Mesodermal cell (in vitro differentiated cells): ENCODE results near the gene COA3.
A peak's percentile ranks its signal among the peaks of the same experiment; 100 is the strongest.

Experiments
- H3K27ac ChIP-seq: 2 replicates; pipeline ENCODE4 v1.7.0; 2013; ENCODE audit warnings: mild to moderate bottlenecking, low read depth, low read length, moderate library complexity; ENCODE audit not compliant: severe bottlenecking
- H3K36me3 ChIP-seq: 2 replicates; pipeline ENCODE4 v1.7.1; 2013; ENCODE audit warnings: mild to moderate bottlenecking, low read length, moderate library complexity; ENCODE audit not compliant: control insufficient read depth, insufficient read depth
- H3K4me1 ChIP-seq: one replicate; pipeline ENCODE4 v1.7.1; 2013; ENCODE audit warnings: mild to moderate bottlenecking, low read length; ENCODE audit not compliant: insufficient read depth, control insufficient read depth, poor library complexity, severe bottlenecking
- H3K4me3 ChIP-seq: 2 replicates; pipeline ENCODE4 v1.7.0; 2013; ENCODE audit warnings: low read length, control low read depth, mild to moderate bottlenecking; ENCODE audit not compliant: insufficient read depth, poor library complexity, severe bottlenecking; ENCODE audit errors: extremely low read depth
- H3K9me3 ChIP-seq: 2 replicates; pipeline ENCODE4 v1.7.1; 2013; ENCODE audit warnings: mild to moderate bottlenecking, low read length, moderate library complexity; ENCODE audit not compliant: control insufficient read depth
- WGBS, 2 experiments: methylation state at CpG; one replicate each; pipeline ENCODE4 v1.1.5; 2013; ENCODE audit warnings: missing lambda C conversion rate in 2 of 2; ENCODE audit not compliant: insufficient coverage in 2 of 2; 5-methylcytosine and 5-hydroxymethylcytosine counted together

Gene COA3

DNA sequence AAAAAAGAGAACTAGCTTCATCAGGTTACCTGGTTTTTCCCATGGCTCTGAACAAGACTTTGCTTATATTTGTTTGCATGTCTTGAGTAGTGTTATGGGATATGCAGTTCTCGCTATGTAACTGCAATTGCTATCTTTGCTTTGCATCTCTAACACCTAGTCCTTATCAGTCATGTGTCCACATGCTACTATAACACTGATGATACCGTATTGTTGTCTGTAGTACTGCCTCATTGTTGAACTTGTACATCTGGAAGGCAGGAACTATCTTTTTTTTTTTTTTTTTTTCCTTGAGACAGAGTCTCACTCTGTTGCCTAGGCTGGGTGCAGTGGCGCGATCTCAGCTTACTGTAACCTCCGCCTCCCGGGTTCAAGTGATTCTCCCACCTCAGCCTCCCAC lies 37.2 kb upstream of the COA3 start:
- 92% methylated on average over 4 to 5 of the region's 6 CpGs for WGBS, 2 experiments
- Histone ChIP-seq H3K4me3 (no peak overlapping the region), H3K36me3 (peaks cover 62% of the 10 kb centered on the region), H3K4me1 (peaks cover 3% of the 10 kb centered on the region), H3K27ac (no peak overlapping the region), H3K9me3 (no peaks in the 10 kb centered on the region)

DNA sequence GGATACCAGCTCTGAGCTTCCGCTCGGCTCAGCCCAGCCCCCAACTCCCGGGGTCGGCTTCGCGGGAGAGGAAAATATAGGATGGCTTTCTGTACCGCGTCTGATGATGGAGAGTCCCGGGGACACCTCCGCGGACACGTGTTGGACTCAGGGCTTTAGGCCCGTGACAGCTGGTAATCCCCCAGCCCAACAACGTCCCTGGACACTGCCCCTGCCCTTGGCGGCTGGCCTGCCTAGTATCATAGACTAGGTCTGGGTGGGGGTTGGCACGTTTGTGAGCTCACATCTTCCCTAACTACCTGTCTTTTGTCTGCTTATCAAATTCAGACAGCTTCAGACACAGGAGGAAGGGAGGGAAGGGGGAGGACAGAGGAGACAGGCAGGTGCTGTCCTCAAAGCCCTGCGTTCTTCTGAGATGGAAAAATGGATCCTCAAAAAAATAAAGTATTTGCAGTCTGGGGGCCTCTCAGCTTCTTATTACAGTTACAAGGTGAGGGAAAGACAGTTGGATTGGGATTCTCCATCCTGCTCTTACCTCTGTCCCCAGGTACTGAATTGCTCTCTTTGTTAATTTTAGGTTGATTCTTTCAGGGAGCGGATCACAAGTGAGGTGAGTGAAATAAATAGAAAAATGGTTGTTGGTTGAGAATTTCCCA lies 35.4 kb upstream of the COA3 start:
- peaks cover 3% of the 10 kb centered on the region for H3K4me1 ChIP-seq
- H3K9me3 ChIP-seq = no peaks in the 10 kb centered on the region
- 1 to 15% methylated on average over 9 to 16 of the region's 18 CpGs for WGBS, 2 experiments
- peak overlapping the region; percentile 97 for H3K4me3 ChIP-seq
- H3K27ac ChIP-seq = peak overlapping the region; percentile 85
- H3K36me3 ChIP-seq = peaks cover 44% of the 10 kb centered on the region

- H3K4me1 ChIP-seq = peaks cover 3% of the 10 kb centered on the region
- H3K4me3 ChIP-seq = peak within 1 kb of the TSS; percentile 97
- H3K36me3 ChIP-seq = peaks cover 37% of the 10 kb centered on the region
- 1% methylated on average over 54 to 65 of the region's 71 CpGs for WGBS, 2 experiments
- no peaks in the 10 kb centered on the region for H3K9me3 ChIP-seq
- H3K27ac ChIP-seq = peak within 1 kb of the TSS; percentile 85
These were observed 34.6 kb upstream of the COA3 start, which contains the start of gene PSME3 for GRCh38 chr17:42832934-42833766. PSME3 (plus strand) TSS chr17:42833397; CDS start chr17:42833632, 235 bp downstream.

DNA sequence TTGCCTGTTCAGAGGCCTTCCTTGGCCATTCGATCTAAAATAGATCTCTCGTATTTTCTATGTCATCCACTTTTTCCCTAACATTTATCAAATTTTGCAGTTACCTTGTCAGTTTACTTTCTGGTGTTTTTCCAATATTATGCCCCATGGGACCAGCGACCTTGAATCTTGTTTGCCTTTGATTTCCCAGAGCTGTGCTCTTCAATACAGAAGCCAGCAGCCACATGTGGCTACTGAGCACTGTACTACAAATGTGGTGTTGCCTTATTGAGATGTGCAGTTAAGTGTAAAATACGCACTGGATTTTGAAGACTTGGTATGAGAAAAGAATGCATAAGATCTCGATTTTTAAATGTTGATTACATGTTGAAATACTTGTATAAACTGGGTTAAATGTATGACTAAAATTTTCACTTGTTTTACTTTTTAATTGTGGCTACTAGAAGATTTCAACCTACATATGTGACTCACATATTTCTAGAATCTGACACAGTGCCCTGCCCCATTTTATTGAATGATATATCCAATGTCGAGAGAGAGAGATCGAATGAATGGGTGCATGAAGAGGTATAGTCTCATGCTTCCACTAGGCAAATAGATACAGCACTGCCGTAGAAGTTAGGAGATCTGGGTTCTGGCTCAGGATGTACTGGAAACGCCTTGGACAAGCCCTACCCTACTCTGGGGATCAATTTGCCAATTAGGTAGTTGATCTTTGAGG lies 33.9 kb upstream of the COA3 start:
- Histone ChIP-seq H3K4me1 (peaks cover 3% of the 10 kb centered on the region), H3K4me3 (peak overlapping the region; percentile 97), H3K9me3 (no peaks in the 10 kb centered on the region), H3K36me3 (peaks cover 29% of the 10 kb centered on the region), H3K27ac (peak overlapping the region; percentile 85)
- 65 to 70% methylated on average over 7 of the region's 9 CpGs for WGBS, 2 experiments

DNA sequence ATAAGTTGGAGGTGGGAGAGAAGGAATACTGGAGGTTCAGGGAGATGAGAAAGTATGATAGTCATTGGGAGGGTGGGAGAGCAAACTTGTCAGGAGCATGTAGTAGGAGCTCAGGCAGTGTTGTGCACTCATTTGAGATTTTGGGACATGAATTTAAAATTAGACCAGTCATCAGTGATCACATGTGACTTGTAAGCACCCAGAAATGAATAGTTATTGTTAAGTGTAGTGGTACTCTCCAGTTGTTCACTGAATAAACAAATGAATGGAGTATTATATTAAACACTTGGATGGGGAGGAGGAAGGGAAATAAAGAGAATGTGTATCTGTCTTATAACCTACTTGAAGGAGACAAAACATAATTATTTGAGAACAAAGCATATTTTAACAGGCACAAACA lies 32.5 kb upstream of the COA3 start:
- Histone ChIP-seq H3K36me3 (peaks cover 16% of the 10 kb centered on the region), H3K9me3 (no peaks in the 10 kb centered on the region), H3K4me3 (no peak overlapping the region), H3K27ac (no peak overlapping the region), H3K4me1 (peaks cover 3% of the 10 kb centered on the region)

DNA sequence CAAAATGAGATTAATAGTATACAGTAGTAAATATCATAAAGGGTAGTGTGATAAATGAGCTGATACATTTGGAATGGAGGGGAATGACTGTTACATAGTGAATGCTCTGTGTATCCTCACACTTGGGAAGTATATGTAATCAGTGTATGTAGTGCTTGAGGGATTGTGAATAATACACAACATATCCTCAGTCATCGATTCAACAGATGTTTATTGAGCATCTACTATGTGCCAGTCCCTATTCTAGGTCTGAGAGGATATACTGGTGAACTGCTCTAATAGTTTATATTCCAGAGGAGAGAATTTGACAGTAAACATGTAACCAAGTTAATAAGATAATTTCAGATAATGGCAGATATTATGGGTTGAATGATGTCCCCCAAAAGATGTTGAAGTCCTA lies 29.0 kb upstream of the COA3 start:
- Histone ChIP-seq H3K27ac (no peak overlapping the region), H3K4me3 (no peak overlapping the region), H3K4me1 (peaks cover 7% of the 10 kb centered on the region), H3K9me3 (no peaks in the 10 kb centered on the region), H3K36me3 (peaks cover 3% of the 10 kb centered on the region)
- WGBS, 2 experiments = no CpG with 5 or more reads among the region's 1 CpG

DNA sequence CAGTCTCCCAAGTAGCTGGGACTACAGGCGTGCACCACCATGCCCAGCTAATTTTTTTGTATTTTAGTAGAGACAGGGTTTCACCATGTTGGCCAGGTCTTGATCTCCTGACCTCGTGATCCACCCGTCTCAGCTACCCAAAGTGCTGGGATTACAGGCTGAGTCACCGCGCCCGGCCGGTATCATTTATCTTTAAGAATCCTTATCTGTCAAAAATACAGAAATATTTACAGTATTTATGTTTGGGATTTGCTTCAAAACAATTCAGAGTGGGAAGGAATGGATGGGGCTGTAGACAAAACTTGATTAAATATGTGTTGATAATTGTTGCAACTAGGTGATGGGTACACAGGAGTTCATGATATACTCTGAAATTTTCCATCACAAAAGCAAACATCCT lies 22.7 kb upstream of the COA3 start:
- H3K4me3 ChIP-seq = no peak overlapping the region
- H3K4me1 ChIP-seq = peaks cover 10% of the 10 kb centered on the region
- peaks cover 64% of the 10 kb centered on the region for H3K36me3 ChIP-seq
- no peak overlapping the region for H3K27ac ChIP-seq
- 86 to 100% methylated on average over 1 to 3 of the region's 7 CpGs for WGBS, 2 experiments
- no peaks in the 10 kb centered on the region for H3K9me3 ChIP-seq

DNA sequence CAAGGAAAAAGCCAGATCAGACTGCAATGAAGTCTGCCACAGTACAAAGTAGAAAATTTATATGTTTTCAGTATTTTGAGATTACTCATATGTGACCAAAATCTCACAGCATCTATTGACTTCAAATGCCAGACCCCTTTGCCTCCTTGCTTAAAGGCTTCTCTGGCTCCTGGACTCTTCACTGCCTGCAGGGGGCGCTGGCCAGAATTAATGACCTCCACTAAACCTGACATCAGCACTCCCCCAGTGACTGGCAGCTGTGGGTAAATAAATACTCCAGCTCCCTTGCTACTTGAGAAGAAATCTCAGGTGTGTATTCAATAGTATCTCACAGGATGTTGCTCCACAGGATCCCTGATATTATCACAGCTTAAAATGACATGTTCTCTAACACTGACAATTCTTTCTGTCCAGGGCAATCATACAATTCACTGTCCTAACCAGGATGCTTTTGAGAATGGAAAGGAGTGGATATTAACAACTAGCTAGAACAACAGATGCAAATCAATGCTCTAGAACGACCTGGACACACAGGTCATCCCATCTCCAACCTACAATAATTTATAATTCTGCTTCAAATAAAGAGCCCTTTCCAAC lies 21.5 kb upstream of the COA3 start:
- peaks cover 10% of the 10 kb centered on the region for H3K4me1 ChIP-seq
- WGBS, 2 experiments = 0 to 13% methylated on average over 1 of the region's 2 CpGs
- H3K4me3 ChIP-seq = no peak overlapping the region
- H3K27ac ChIP-seq = no peak overlapping the region
- H3K9me3 ChIP-seq = no peaks in the 10 kb centered on the region
- H3K36me3 ChIP-seq = peaks cover 75% of the 10 kb centered on the region

DNA sequence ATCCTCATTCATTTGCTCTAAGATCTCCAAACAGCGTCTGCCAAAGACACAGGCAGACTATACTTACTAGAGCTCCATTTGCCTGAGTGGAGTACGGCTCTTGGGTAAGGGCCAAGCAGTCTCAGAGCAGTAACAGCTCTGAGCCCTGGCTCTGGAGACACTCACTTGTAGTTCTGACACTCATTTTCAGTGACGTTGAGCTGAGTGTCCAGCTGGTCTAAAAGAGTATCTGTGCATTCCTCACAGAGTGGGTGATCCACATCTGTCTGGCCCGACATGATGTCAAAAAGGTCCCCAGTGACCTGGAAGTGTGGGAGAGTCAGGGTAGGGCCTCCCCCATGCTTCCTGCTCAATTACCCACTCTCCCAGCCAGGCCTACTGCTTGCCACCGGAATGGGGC lies 19.9 kb upstream of the COA3 start:
- 90 to 96% methylated on average over 5 of the region's 5 CpGs for WGBS, 2 experiments
- Histone ChIP-seq H3K4me3 (no peak overlapping the region), H3K36me3 (peaks cover 92% of the 10 kb centered on the region), H3K4me1 (peaks cover 10% of the 10 kb centered on the region), H3K27ac (no peak overlapping the region), H3K9me3 (no peaks in the 10 kb centered on the region)

DNA sequence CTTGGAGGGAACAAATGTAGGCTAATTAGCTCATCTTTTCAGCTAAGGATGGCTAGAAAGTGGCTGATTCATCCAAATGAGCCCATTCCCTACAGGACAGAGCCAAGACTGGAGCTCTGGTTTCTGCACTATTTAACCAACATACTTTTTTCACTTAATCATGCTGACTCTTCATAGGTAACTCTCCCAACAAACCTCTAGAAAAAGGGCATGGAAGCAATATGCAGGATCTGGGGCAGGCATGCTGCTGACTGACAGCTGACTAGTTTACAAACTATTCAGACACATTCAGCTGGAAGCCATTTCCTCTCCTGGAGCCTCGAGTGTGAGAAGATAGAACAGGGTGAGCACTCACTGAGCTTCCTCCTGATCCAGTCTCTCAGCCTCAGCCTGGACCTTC lies 19.4 kb upstream of the COA3 start:
- 88% methylated on average over 1 of the region's 1 CpG for WGBS, 2 experiments
- H3K27ac ChIP-seq = no peak overlapping the region
- H3K9me3 ChIP-seq = no peaks in the 10 kb centered on the region
- peaks cover 94% of the 10 kb centered on the region for H3K36me3 ChIP-seq
- H3K4me1 ChIP-seq = peaks cover 7% of the 10 kb centered on the region
- H3K4me3 ChIP-seq = no peak overlapping the region
